Kidney (tissue), 14 donors: ENCODE results near the gene PIR. TPM values are rescaled to one million over a fixed set of nuclear protein-coding genes. Genes with fewer than 3 reads are reported as not detected.

Experiments used
- DNase-seq, 5 donors: peaks; one replicate each; pipeline ENCODE4 v3.0.0-alpha.2; 2013 to 2020
- FAIRE-seq: peaks from 2 replicates; lab custom pipeline; 2012; peaks lifted over from hg19 to GRCh38; lab: Jason Lieb, UNC
- H3K27ac ChIP-seq, 2 donors: one replicate each; pipeline ENCODE4 v1.7.0; 2013; ENCODE audit warnings: low read depth in 2 of 2, low read length in 2 of 2, inconsistent platforms in 1 of 2
- H3K27me3 ChIP-seq: one replicate; pipeline ENCODE4 v1.7.1; 2013; ENCODE audit warnings: low read length, inconsistent platforms; ENCODE audit not compliant: control insufficient read depth, insufficient read depth
- H3K36me3 ChIP-seq, 3 donors: one replicate each; pipeline versions ENCODE4 v1.7.0 to v1.7.1; 2013; ENCODE audit warnings: low read length in 3 of 3, control low read depth in 1 of 3, inconsistent platforms in 1 of 3; ENCODE audit not compliant: insufficient read depth in 3 of 3, control insufficient read depth in 2 of 3
- H3K4me1 ChIP-seq, 3 donors: one replicate each; pipeline versions ENCODE4 v1.7.0 to v1.7.1; 2013; ENCODE audit warnings: low read length in 3 of 3, inconsistent platforms in 1 of 3, low read depth in 1 of 3; ENCODE audit not compliant: control insufficient read depth in 2 of 3, insufficient read depth in 2 of 3
- H3K4me3 ChIP-seq, 3 donors: one replicate each; pipeline versions ENCODE4 v1.7.0 to v1.8.1; 2013; ENCODE audit warnings: low read length in 3 of 3, control low read depth in 1 of 3, inconsistent platforms in 1 of 3
- H3K9ac ChIP-seq, 3 donors: one replicate each; pipeline versions ENCODE4 v1.7.0 to v1.7.1; 2013; ENCODE audit warnings: low read length in 3 of 3, control low read depth in 1 of 3, inconsistent platforms in 1 of 3
- H3K9me3 ChIP-seq, 3 donors: one replicate each; pipeline versions ENCODE4 v1.7.0 to v1.7.1; 2013; ENCODE audit warnings: low read length in 3 of 3, control low read depth in 1 of 3, inconsistent platforms in 1 of 3; ENCODE audit not compliant: control insufficient read depth in 2 of 3, insufficient read depth in 1 of 3
- CTCF ChIP-seq: IDR thresholded peaks from 3 replicates; pipeline ENCODE4 v1.5.1; 2012; ENCODE audit warnings: mild to moderate bottlenecking, moderate library complexity, borderline replicate concordance; ENCODE audit not compliant: insufficient read depth; ENCODE audit errors: extremely low read depth
- intact Hi-C: fragments of 100-400 bp; cut with DNase I; formaldehyde crosslinking; loops from one replicate; pipeline ENCODE4 v1.11.1; 2022
- polyA plus RNA-seq: library from polyadenylated mRNA; stranded (reverse); fragments of 350-450 nt; fragmentation: Illumina TruSeq; extraction: RNeasy Lipid Tissue Mini Kit (QIAGEN cat#74804); gene quantifications from one replicate; pipeline ENCODE4 v1.2.3, GENCODE V29; 2014; ENCODE audit warnings: low read depth, low replicate concordance; ENCODE audit not compliant: insufficient read depth
- total RNA-seq: library from RNA; stranded (reverse); fragmentation: NEBNext Ultra II Directional; extraction: Animal tissue kit (Norgen Biotek cat#: 25700); gene quantifications from one replicate; pipeline ENCODE4 v1.2.1, GENCODE V29; 2021
- donor health status: control.
- donor health status: control.
- donor health status: control.
- donor health status: control.
- donor health status: control.
- donor health status: DM: yes; HTN: yes; CAD: no.
- donor health status: Normal renal cell carcinoma (clear cell type).

Gene PIR
- total and polyA plus RNA-seq, 2 donors from 2014 or later, result 7.0 to 36.5 TPM

GRCh38 chrX:15472531-15472930 lies 20.6 kb downstream of the PIR start:
- H3K9ac ChIP-seq, result no peak overlapping the region
- no peaks in the 10 kb centered on the region for H3K36me3 ChIP-seq
- H3K27ac ChIP-seq, result no peak overlapping the region
- TF ChIP-seq CTCF, result no peak
- no peak overlapping the region for H3K4me3 ChIP-seq
- peak; percentile 33 for FAIRE-seq
- intact Hi-C loops, result no loop called here
- H3K4me1 ChIP-seq, result no peaks in the 10 kb centered on the region
- H3K27me3 ChIP-seq, result peaks cover 6% of the 10 kb centered on the region
- no peak for DNase-seq
- H3K9me3 ChIP-seq, result no peaks in the 10 kb centered on the region

GRCh38 chrX:15471028-15471427 lies 22.1 kb downstream of the PIR start:
- peak; percentile 46 to 72 (median 64) for DNase-seq
- Histone ChIP-seq H3K4me1 (no peaks in the 10 kb centered on the region), H3K4me3 (no peak overlapping the region), H3K9me3 (no peaks in the 10 kb centered on the region), H3K9ac (no peak overlapping the region), H3K27me3 (peaks cover 12% of the 10 kb centered on the region), H3K36me3 (no peaks in the 10 kb centered on the region), H3K27ac (no peak overlapping the region)
- TF ChIP-seq CTCF, result peak; percentile 66
- intact Hi-C loops, result no loop called here
- FAIRE-seq, result peak; percentile 51

GRCh38 chrX:15469613-15470012 lies 23.5 kb downstream of the PIR start:
- Histone ChIP-seq H3K36me3 (no peaks in the 10 kb centered on the region), H3K27me3 (peaks cover 12% of the 10 kb centered on the region), H3K4me1 (no peaks in the 10 kb centered on the region), H3K9me3 (no peaks in the 10 kb centered on the region), H3K9ac (no peak overlapping the region), H3K4me3 (no peak overlapping the region), H3K27ac (no peak overlapping the region)
- no peak for TF ChIP-seq CTCF
- FAIRE-seq (no peak), DNase-seq (no peak)
- intact Hi-C loops, result no loop called here

- peak; percentile 88 for FAIRE-seq
- no peak overlapping the region for H3K27ac ChIP-seq
- H3K36me3 ChIP-seq, result no peaks in the 10 kb centered on the region
- H3K27me3 ChIP-seq, result peaks cover 12% of the 10 kb centered on the region
- H3K9ac ChIP-seq, result no peak overlapping the region
- H3K9me3 ChIP-seq, result no peaks in the 10 kb centered on the region
- peak in 2 of 5 donors; percentile 21 to 38 for DNase-seq
- intact Hi-C loops, result no loop called here
- TF ChIP-seq CTCF, result peak; percentile 30
- H3K4me1 ChIP-seq, result no peaks in the 10 kb centered on the region
- no peak overlapping the region for H3K4me3 ChIP-seq
Observed at GRCh38 chrX:15468036-15468435, 25.1 kb downstream of the PIR start.
